Activated CD4-positive, alpha-beta T cell treated with anti-CD3 and anti-CD28 coated beads for 48 hours (primary cell): Measurements from ENCODE around the gene NAV2.

Experiments used
- DNase-seq: peaks from one replicate; pipeline ENCODE4 v3.0.0-alpha.2; 2020

The NAV2 gene

GRCh38 chr11:19813158-19813879, 100.7 kb downstream of the NAV2 start:
- no peak for DNase-seq

GRCh38 chr11:19814421-19814820, 101.8 kb downstream of the NAV2 start:
- DNase-seq, result no peak

GRCh38 chr11:19816040-19816439, 103.4 kb downstream of the NAV2 start:
- DNase-seq, result no peak

DNA sequence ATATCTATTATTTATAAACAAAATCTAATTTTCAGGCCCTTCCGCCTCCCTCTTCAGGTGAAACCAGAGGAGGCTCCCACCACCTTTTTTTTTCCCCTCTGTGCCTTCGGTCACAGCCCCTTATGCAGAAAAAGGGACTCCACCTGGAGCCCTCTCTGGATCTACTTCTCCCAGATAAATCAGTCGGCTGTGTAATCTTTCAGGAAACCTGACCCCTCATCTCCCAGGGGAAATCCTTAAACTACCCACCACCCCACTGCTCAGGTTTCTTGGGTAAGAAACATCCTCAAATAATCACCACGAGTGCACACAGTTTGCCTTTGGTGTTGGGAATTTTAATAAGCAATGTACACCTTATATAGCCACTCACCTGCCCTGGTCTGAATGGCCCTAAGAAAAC, 104.2 kb downstream of the NAV2 start:
- DNase-seq, result no peak

GRCh38 chr11:19817265-19817851, 104.7 kb downstream of the NAV2 start:
- DNase-seq, result no peak

DNA sequence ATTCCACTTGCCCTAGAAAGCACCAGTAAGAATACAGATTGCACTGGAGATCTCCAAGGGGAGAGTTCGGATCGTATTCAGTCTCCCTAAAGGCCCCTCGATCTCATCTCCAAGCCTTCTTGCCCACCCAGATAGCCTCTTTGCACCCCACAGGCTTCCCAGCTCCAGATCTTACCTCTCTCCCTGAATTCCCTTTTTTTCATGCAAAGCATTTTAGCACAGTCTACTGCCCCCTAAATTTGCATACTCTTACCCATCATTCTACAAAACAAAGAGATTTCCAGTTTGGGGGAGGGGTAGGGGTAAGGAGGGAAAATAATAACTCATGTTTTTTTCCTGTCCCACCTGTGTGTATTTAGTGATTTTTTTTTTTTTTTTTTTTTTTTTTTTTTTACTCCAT, 105.2 kb downstream of the NAV2 start:
- DNase-seq, result no peak

- no peak for DNase-seq
Observed at GRCh38 chr11:19818619-19819018, 106.0 kb downstream of the NAV2 start.

DNA sequence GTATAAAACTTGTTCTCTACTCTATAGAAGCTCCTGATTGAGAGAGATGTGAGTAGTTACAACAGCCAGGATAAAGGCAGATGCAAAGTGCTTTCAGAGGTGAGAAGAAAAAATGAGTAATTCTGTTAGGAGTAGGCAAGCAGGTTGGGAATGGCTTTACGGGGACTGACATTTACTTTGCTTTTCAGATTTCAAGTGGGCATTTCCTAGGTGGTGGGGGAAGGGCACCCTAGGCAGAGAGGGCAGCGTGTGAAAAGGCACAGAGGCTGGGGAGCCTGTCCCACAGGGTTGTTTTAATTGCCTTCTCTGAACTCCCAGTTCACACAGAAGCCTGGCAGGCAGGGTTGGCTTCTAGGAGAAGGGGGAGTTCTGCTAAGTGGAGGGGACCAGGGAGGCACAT, 106.5 kb downstream of the NAV2 start:
- DNase-seq, result no peak

GRCh38 chr11:19820100-19820499, 107.5 kb downstream of the NAV2 start:
- no peak for DNase-seq

DNA sequence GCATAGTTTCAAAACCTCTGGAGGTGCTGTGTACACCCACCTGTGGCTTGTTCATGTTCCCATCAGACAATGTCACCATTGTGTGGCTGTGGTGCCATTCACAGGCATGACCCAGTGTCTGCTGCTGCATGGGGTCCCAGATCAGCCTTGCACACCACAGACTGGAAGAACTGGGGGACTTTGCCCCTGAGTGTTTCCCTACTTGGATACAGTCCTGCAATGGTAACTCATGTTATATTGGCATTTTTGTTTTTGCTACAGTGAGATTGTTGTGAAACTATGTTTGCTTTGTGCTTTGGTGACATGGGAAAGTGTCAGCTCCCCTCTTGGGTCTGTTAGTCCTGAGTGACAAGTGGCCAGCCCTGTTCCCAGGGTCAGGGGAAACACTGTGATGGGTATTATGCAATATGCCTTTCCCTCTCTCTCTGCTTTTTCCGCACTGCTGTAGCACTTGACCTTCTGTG, 108.8 kb downstream of the NAV2 start:
- DNase-seq, result no peak

DNA sequence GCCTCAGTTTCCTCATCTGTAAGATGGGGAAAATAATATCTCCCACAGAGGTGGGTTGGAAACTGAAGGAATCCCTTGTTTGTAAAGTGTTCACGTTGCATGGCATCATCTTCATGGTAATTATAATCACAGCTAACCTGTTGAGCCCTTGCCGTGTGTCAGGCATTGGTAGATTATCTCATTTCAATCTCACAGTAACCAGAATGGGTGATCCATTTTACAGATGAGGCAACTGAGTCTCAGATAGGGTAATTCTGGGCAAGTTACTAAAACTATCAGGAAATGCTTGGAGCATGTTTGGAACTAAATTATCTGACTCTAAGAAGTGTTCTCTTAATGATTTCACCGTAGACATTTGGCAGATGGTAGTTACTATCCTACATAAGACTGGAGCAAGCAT, 109.4 kb downstream of the NAV2 start:
- no peak for DNase-seq

DNA sequence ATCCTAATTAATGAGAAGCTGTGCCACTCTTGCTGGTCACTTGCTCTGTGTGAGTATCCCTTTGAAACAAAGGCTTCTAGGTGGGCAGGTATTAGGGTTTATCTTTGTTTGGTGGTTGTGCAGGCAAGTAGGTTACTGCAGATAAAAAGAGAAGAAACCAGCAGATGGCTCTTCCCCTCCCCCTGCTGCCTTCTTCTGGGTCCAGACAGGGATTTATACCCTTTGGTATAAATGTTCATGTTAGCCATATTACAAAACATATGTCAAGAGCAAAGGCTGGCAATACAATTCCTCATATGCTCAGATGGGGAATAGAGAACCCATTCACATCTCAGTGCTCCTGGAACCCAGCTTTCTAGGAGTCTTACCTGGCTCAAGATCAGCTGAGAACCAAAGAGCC, 109.9 kb downstream of the NAV2 start:
- no peak for DNase-seq

DNA sequence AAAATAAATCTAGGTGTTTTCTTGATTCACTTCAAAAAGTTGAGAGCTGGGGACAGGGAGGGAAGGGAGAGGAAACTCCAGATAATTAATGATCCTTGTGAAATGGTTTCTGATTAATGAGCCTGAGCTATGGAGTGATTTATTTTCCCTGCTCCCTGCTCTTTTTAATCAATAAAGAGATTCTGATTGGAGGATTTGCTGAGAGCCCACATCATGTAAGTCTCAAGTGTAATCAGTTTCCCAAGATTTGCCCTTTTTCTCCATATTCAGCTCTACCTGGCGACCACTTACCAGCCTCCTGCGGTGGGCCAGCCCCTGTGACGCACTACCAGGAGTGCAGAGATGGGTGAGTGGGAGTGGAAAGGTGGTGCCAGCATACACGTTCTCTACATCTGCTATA, 114.0 kb downstream of the NAV2 start:
- DNase-seq, result no peak

DNA sequence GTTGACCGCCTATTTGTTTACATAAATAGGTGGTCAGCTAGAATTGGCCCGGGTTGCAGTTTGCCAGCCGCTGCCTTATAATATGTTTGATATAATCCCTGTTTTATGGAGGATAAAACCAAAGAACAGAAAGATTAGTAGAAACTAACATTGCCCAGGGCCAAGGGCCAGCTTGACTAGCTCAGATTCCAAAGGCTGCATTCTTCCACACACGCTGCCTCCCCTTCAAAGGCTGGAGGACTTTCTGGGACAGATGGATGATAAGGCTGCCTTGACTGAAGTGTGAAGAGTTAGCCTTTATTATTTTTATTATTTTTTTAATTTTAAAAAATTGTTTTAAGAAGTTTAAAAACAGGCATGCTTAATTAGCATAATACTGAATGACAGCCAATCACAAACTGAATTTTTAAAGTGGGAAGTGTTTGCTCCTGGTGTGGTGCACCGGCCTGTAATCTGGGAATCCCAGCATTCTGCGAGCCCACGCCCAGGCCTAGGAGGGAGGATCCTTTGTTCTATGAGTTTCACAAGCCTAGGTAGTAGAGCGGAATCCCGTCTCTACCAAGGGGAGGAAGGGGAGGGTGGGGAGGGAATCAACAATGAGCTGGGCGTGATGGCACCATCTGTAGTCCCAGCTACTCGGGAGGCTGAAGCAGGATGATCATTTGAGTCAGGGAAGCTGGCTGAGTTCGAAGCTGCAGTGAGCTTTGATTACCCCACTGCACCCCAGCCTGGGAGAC, 114.9 kb downstream of the NAV2 start:
- DNase-seq, result no peak

GRCh38 chr11:19828382-19829108, 115.9 kb downstream of the NAV2 start:
- no peak for DNase-seq

DNA sequence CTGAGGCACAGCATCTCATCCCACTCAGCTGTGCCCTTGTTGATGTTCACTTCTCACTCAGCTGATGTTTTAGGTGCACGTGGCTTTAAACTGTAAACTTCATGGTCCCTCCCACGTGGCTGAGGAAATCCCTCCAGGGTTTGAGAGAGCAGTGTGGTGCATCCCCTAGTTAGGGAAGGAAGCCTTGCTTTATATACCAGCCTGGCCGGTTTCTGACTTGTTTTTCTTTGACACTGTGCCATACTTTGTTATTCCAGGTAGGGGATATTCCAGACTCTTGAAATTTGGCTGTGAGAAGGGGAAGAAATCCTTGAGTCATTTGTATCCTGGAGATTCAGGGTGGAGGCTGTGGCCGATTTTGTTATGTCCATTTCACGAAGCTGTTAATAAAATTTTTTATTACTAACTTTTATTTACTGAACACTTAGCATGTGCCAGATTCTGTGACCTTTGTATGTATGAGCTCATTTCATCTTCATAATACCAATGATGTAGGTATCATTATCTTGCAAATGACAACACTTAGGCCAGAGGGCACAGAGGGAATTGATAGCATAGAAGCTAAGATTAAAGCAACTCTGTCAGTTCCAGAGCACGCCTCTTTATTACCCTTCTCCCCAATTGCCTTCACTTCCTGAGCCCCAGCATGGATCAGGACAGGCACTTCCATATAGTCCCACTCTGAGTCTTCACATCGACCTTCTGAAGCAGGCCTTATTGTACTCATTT, 116.6 kb downstream of the NAV2 start:
- DNase-seq, result no peak

- DNase-seq, result no peak
Observed at GRCh38 chr11:19832086-19832750, 119.6 kb downstream of the NAV2 start.

DNA sequence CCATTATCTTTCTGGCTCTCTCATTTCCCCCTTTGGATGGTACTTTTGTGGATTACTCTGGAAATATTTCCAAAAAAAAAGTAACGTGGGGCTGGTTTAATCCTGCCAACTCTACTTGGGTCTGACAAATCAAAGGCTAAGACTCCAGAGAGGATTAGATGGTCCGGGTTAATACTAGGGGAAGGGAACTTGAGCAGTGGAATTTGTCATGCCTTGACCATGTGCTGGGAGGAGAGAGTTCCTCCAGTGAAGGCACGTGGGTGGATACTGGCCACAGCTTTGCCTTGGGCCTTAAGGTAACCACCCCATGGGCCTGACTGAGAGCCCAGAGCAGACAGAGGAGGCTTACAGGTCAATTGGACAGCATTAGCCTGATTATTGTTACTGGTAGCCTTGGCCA, 120.3 kb downstream of the NAV2 start:
- no peak for DNase-seq

DNA sequence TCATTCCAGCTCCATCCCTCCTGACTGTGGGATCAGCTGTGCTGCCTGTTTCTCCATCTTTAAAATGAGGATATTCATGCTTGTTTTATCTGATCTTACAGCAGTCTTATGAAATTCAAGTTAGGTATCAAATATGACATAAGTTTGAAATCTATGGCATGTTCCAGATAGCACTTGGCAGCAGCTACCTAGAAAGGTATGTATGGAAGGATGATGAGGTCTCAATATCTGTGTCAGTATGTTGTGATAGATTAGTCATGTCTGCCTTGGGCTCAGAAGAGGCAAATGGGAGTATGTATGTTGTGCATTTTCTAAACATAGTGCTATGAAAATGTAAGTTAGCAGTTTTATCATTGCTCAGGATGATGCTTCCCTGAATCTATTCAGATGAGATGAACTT, 122.1 kb downstream of the NAV2 start:
- DNase-seq, result no peak

DNA sequence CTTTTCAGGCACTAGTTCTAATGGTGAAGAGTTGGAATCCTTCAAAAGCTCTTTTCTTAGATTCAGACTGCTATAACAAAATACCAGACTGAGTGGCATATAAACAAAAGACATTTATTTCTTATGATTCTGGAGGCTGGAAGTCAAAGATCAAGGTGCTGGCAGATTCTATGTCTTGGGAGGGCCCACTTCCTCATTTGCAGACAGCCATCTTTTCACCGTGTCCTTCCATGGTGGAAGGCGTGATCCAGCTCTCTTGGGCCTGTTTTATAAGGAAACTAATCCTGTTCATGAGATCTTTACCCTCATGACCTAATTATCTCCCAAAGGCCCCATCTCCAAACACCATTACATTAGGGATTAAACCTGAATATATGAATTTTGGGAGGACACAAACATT, 124.0 kb downstream of the NAV2 start:
- DNase-seq, result no peak

DNA sequence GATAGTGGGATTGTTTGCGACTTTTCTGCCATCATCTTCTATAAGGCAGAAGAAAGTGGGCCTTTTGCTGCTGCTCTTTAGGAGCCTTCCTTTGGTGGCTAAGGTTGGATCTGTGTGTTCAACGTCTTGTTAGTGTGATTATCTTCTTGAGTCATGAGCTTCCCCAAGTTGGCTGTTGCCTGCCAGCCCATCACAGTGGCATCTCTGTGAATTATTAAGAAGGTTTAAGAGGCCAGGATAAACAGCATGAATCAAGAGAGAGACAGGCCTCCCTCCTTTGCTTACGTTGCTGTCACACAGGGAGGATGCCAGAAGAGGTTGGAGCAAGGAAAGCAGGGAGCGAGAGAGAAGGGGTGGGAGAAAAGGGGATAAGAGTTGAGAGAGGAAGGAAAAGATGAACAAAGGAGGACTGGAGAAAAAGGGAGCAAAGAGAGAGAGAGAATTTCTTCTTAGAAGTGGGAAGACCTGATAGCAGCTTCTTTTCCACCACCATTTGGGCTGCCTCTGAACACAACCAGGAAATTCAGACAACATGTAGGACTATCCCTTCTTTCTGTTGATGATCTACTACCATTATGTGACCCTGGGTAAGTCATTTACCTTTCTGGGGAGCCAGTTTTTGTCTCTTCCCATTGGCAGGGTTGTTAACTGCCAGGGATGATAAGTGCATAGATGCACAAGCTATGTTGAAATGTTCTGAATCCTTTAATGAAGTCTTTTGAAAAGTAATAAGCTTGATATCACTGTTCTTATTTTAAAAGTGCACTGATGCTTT, 126.5 kb downstream of the NAV2 start:
- DNase-seq, result no peak
